HEK293 (cell line): ENCODE data around the gene POGZ.

Experiments
- KLF16 ChIP-seq: fragments of 450-650 bp; formaldehyde crosslinking; IDR thresholded peaks from 2 replicates; pipeline ENCODE4 v1.5.1; 2017; ENCODE audit warnings: missing biosample characterization, missing genetic modification characterization
- KLF9 ChIP-seq: fragments of 450-650 bp; formaldehyde crosslinking; IDR thresholded peaks from 2 replicates; pipeline ENCODE4 v1.5.1; 2016; ENCODE audit warnings: missing biosample characterization, missing genetic modification characterization, low read depth
- SCRT1 ChIP-seq: fragments of 450-650 bp; formaldehyde crosslinking; IDR thresholded peaks from 2 replicates; pipeline ENCODE4 v1.5.1; 2016; ENCODE audit warnings: missing biosample characterization, missing genetic modification characterization, borderline replicate concordance
- SCRT2 ChIP-seq: fragments of 450-650 bp; formaldehyde crosslinking; IDR thresholded peaks from 2 replicates; pipeline ENCODE4 v1.5.1; 2016; ENCODE audit warnings: missing biosample characterization, missing genetic modification characterization
- TRIM28 ChIP-seq: IDR thresholded peaks from 2 replicates; pipeline ENCODE4 v1.6.1; 2011; ENCODE audit warnings: low read length, control low read depth, borderline replicate concordance
- YY1 ChIP-seq: fragments of 450-650 bp; formaldehyde crosslinking; IDR thresholded peaks from 2 replicates; pipeline ENCODE4 v1.5.1; 2018; ENCODE audit warnings: missing biosample characterization, missing genetic modification characterization
- YY2 ChIP-seq: fragments of 450-650 bp; formaldehyde crosslinking; IDR thresholded peaks from 2 replicates; pipeline ENCODE4 v1.5.1; 2016; ENCODE audit warnings: missing biosample characterization, missing genetic modification characterization
- ZEB2 ChIP-seq: fragments of 450-650 bp; formaldehyde crosslinking; IDR thresholded peaks from 2 replicates; pipeline ENCODE4 v1.5.1; 2016; ENCODE audit warnings: missing biosample characterization, missing genetic modification characterization
- ZNF23 ChIP-seq: fragments of 450-650 bp; formaldehyde crosslinking; IDR thresholded peaks from 2 replicates; pipeline ENCODE4 v1.5.1; 2016; ENCODE audit warnings: missing biosample characterization, missing genetic modification characterization, borderline replicate concordance
- ZNF366 ChIP-seq: fragments of 450-650 bp; formaldehyde crosslinking; conservative IDR thresholded peaks from 2 replicates; pipeline ENCODE4 v1.5.1; 2016; ENCODE audit warnings: missing biosample characterization, missing genetic modification characterization
- ZNF37A ChIP-seq: fragments of 450-650 bp; IDR thresholded peaks from 2 replicates; pipeline ENCODE4 v1.5.1; 2018; ENCODE audit warnings: missing biosample characterization, missing genetic modification characterization
- ZNF426 ChIP-seq: fragments of 450-650 bp; formaldehyde crosslinking; IDR thresholded peaks from 2 replicates; pipeline ENCODE4 v1.5.1; 2017; ENCODE audit warnings: missing biosample characterization, missing genetic modification characterization, mild to moderate bottlenecking, inconsistent platforms, moderate library complexity
- ZNF549 ChIP-seq: fragments of 450-650 bp; IDR thresholded peaks from 2 replicates; pipeline ENCODE4 v1.5.1; 2018; ENCODE audit warnings: missing biosample characterization, missing genetic modification characterization, mild to moderate bottlenecking, inconsistent platforms, moderate library complexity
- ZNF629 ChIP-seq: fragments of 450-650 bp; formaldehyde crosslinking; IDR thresholded peaks from 2 replicates; pipeline ENCODE4 v1.5.1; 2017; ENCODE audit warnings: missing biosample characterization, missing genetic modification characterization
- ZNF654 ChIP-seq: fragments of 450-650 bp; formaldehyde crosslinking; IDR thresholded peaks from 2 replicates; pipeline ENCODE4 v1.5.1; 2016; ENCODE audit warnings: low read depth, missing biosample characterization, missing genetic modification characterization
- ZXDB ChIP-seq: fragments of 450-650 bp; formaldehyde crosslinking; IDR thresholded peaks from 2 replicates; pipeline ENCODE4 v1.5.1; 2016; ENCODE audit warnings: missing biosample characterization, missing genetic modification characterization
- TF ChIP-seq, protein P1 (sequence below): fragments of 450-650 bp; formaldehyde crosslinking; IDR thresholded peaks from 2 replicates; pipeline ENCODE4 v1.5.1; 2016; ENCODE audit warnings: missing biosample characterization, missing genetic modification characterization, borderline replicate concordance
- TF ChIP-seq, protein P2 (sequence below): fragments of 450-650 bp; formaldehyde crosslinking; IDR thresholded peaks from 2 replicates; pipeline ENCODE4 v1.5.1; 2017; ENCODE audit warnings: missing biosample characterization, missing genetic modification characterization
- TF ChIP-seq, protein P3 (sequence below): fragments of 450-650 bp; formaldehyde crosslinking; IDR thresholded peaks from 2 replicates; pipeline ENCODE4 v1.5.1; 2016; ENCODE audit warnings: missing biosample characterization, missing genetic modification characterization
- TF ChIP-seq, protein P4 (sequence below): fragments of 450-650 bp; formaldehyde crosslinking; IDR thresholded peaks from 2 replicates; pipeline ENCODE4 v1.5.1; 2016; ENCODE audit warnings: missing biosample characterization, missing genetic modification characterization
- TF ChIP-seq, protein P5 (sequence below): fragments of 450-650 bp; formaldehyde crosslinking; IDR thresholded peaks from 2 replicates; pipeline ENCODE4 v1.5.1; 2016; ENCODE audit warnings: missing biosample characterization, missing genetic modification characterization
- TF ChIP-seq, protein P6 (sequence below): fragments of 450-650 bp; formaldehyde crosslinking; IDR thresholded peaks from 2 replicates; pipeline ENCODE4 v1.5.1; 2017; ENCODE audit warnings: missing biosample characterization, missing genetic modification characterization

POGZ gene

DNA sequence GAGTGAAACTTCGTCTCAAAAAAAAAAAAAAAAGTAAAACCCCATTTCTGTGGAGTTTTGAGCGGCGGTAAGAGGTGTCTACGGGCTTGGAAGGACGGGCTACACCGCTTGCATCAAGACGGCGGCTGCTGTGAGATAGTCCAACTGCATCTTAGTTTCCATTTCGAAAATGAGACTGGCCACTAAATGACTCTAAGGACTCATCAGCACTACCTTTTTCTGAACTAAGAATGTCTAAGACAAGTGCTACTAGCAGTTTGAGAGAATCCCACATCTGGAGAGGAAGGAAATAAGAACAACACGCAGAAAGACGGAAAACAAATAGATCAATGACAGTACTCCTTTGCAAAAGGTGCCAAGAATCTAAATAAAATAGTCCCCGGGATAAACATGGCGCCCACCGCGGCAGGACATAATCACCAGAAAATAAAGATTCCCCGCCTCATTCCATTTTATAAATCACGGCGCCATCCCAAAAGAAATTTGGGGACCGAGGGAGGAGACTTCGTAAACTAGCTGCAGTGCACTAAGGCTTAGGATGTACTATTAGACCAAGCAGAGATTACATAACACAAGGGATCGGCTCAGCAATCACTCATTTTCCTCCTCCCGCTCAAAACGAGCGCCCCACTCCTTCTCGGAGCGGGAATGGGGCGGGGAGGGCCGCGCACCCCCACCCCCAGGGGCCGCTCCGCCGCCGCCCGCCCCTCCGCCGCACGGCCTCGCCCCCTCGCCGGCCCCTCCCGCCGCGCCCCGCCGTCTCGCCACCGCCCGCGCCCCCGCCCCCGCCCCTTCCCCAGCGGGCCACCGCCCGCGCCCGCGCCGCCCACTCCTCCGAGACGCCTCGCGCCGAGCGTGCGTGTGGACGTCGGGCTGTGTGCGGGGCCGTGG, 1.1 kb downstream of the POGZ start (continued):
- TF ChIP-seq, protein P1, sequence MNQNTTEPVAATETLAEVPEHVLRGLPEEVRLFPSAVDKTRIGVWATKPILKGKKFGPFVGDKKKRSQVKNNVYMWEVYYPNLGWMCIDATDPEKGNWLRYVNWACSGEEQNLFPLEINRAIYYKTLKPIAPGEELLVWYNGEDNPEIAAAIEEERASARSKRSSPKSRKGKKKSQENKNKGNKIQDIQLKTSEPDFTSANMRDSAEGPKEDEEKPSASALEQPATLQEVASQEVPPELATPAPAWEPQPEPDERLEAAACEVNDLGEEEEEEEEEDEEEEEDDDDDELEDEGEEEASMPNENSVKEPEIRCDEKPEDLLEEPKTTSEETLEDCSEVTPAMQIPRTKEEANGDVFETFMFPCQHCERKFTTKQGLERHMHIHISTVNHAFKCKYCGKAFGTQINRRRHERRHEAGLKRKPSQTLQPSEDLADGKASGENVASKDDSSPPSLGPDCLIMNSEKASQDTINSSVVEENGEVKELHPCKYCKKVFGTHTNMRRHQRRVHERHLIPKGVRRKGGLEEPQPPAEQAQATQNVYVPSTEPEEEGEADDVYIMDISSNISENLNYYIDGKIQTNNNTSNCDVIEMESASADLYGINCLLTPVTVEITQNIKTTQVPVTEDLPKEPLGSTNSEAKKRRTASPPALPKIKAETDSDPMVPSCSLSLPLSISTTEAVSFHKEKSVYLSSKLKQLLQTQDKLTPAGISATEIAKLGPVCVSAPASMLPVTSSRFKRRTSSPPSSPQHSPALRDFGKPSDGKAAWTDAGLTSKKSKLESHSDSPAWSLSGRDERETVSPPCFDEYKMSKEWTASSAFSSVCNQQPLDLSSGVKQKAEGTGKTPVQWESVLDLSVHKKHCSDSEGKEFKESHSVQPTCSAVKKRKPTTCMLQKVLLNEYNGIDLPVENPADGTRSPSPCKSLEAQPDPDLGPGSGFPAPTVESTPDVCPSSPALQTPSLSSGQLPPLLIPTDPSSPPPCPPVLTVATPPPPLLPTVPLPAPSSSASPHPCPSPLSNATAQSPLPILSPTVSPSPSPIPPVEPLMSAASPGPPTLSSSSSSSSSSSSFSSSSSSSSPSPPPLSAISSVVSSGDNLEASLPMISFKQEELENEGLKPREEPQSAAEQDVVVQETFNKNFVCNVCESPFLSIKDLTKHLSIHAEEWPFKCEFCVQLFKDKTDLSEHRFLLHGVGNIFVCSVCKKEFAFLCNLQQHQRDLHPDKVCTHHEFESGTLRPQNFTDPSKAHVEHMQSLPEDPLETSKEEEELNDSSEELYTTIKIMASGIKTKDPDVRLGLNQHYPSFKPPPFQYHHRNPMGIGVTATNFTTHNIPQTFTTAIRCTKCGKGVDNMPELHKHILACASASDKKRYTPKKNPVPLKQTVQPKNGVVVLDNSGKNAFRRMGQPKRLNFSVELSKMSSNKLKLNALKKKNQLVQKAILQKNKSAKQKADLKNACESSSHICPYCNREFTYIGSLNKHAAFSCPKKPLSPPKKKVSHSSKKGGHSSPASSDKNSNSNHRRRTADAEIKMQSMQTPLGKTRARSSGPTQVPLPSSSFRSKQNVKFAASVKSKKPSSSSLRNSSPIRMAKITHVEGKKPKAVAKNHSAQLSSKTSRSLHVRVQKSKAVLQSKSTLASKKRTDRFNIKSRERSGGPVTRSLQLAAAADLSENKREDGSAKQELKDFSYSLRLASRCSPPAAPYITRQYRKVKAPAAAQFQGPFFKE: no peak
- peak; percentile 96 for TF ChIP-seq KLF16 (tag by site-specific recombination)
- no peak for TF ChIP-seq ZNF37A (tag by site-specific recombination)
- TF ChIP-seq TRIM28: no peak
- TF ChIP-seq, protein P2, sequence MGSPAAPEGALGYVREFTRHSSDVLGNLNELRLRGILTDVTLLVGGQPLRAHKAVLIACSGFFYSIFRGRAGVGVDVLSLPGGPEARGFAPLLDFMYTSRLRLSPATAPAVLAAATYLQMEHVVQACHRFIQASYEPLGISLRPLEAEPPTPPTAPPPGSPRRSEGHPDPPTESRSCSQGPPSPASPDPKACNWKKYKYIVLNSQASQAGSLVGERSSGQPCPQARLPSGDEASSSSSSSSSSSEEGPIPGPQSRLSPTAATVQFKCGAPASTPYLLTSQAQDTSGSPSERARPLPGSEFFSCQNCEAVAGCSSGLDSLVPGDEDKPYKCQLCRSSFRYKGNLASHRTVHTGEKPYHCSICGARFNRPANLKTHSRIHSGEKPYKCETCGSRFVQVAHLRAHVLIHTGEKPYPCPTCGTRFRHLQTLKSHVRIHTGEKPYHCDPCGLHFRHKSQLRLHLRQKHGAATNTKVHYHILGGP (tag by site-specific recombination): no peak
- TF ChIP-seq, protein P3, sequence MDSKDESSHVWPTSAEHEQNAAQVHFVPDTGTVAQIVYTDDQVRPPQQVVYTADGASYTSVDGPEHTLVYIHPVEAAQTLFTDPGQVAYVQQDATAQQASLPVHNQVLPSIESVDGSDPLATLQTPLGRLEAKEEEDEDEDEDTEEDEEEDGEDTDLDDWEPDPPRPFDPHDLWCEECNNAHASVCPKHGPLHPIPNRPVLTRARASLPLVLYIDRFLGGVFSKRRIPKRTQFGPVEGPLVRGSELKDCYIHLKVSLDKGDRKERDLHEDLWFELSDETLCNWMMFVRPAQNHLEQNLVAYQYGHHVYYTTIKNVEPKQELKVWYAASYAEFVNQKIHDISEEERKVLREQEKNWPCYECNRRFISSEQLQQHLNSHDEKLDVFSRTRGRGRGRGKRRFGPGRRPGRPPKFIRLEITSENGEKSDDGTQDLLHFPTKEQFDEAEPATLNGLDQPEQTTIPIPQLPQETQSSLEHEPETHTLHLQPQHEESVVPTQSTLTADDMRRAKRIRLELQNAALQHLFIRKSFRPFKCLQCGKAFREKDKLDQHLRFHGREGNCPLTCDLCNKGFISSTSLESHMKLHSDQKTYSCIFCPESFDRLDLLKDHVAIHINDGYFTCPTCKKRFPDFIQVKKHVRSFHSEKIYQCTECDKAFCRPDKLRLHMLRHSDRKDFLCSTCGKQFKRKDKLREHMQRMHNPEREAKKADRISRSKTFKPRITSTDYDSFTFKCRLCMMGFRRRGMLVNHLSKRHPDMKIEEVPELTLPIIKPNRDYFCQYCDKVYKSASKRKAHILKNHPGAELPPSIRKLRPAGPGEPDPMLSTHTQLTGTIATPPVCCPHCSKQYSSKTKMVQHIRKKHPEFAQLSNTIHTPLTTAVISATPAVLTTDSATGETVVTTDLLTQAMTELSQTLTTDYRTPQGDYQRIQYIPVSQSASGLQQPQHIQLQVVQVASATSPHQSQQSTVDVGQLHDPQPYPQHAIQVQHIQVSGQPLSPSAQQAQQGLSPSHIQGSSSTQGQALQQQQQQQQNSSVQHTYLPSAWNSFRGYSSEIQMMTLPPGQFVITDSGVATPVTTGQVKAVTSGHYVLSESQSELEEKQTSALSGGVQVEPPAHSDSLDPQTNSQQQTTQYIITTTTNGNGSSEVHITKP (tag by site-specific recombination): peak; percentile 87
- peak; percentile 84 for TF ChIP-seq YY2 (tag by site-specific recombination)
- TF ChIP-seq KLF9 (tag by site-specific recombination): no peak; the same call in 1 of the 2 replicates
- TF ChIP-seq ZNF426 (tag by site-specific recombination): no peak
- TF ChIP-seq SCRT1 (tag by site-specific recombination): no peak
- TF ChIP-seq ZNF366 (tag by site-specific recombination): peak; percentile 68
- peak; percentile 88 for TF ChIP-seq ZEB2 (tag by site-specific recombination)
- no peak for TF ChIP-seq ZNF654 (tag by site-specific recombination)
- peak; percentile 87 for TF ChIP-seq ZXDB (tag by site-specific recombination)
- no peak for TF ChIP-seq SCRT2 (tag by site-specific recombination)
- TF ChIP-seq ZNF549: no peak
- TF ChIP-seq YY1 (tag by site-specific recombination): peak; percentile 97
- no peak for TF ChIP-seq ZNF23 (tag by site-specific recombination)
- TF ChIP-seq ZNF629: peak; percentile 74
- TF ChIP-seq, protein P4, sequence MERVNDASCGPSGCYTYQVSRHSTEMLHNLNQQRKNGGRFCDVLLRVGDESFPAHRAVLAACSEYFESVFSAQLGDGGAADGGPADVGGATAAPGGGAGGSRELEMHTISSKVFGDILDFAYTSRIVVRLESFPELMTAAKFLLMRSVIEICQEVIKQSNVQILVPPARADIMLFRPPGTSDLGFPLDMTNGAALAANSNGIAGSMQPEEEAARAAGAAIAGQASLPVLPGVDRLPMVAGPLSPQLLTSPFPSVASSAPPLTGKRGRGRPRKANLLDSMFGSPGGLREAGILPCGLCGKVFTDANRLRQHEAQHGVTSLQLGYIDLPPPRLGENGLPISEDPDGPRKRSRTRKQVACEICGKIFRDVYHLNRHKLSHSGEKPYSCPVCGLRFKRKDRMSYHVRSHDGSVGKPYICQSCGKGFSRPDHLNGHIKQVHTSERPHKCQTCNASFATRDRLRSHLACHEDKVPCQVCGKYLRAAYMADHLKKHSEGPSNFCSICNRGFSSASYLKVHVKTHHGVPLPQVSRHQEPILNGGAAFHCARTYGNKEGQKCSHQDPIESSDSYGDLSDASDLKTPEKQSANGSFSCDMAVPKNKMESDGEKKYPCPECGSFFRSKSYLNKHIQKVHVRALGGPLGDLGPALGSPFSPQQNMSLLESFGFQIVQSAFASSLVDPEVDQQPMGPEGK (tag by site-specific recombination): peak; percentile 91
- TF ChIP-seq, protein P5, sequence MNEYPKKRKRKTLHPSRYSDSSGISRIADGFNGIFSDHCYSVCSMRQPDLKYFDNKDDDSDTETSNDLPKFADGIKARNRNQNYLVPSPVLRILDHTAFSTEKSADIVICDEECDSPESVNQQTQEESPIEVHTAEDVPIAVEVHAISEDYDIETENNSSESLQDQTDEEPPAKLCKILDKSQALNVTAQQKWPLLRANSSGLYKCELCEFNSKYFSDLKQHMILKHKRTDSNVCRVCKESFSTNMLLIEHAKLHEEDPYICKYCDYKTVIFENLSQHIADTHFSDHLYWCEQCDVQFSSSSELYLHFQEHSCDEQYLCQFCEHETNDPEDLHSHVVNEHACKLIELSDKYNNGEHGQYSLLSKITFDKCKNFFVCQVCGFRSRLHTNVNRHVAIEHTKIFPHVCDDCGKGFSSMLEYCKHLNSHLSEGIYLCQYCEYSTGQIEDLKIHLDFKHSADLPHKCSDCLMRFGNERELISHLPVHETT (tag by site-specific recombination): peak; percentile 74
- TF ChIP-seq, protein P6, sequence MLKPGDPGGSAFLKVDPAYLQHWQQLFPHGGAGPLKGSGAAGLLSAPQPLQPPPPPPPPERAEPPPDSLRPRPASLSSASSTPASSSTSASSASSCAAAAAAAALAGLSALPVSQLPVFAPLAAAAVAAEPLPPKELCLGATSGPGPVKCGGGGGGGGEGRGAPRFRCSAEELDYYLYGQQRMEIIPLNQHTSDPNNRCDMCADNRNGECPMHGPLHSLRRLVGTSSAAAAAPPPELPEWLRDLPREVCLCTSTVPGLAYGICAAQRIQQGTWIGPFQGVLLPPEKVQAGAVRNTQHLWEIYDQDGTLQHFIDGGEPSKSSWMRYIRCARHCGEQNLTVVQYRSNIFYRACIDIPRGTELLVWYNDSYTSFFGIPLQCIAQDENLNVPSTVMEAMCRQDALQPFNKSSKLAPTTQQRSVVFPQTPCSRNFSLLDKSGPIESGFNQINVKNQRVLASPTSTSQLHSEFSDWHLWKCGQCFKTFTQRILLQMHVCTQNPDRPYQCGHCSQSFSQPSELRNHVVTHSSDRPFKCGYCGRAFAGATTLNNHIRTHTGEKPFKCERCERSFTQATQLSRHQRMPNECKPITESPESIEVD (tag by site-specific recombination): 0 out of 2 replicates have a peak, but pooled peaks have one; percentile 39
